GM20000 (cell line): Measurements from ENCODE around the gene CAPNS1.
"Not testable (repeated sequence)": the region's sequence is repeated elsewhere in the genome, so short reads cannot be mapped to it uniquely, and the experiment has no call there.

Experiments used
- DNase-seq: peaks from one replicate; pipeline ENCODE4 v3.0.0; 2012; ENCODE audit warnings: low spot score
- CTCF ChIP-seq: IDR thresholded peaks from 2 replicates; pipeline ENCODE4 v1.5.1; 2012; ENCODE audit warnings: mild to moderate bottlenecking, control low read depth; ENCODE audit errors: extremely low read depth, missing control alignments

Gene CAPNS1

GRCh38 chr19:36152352-36153091 lies 12.7 kb downstream of the CAPNS1 start, which contains the start of gene COX7A1:
Gene COX7A1 (minus strand): TSS chr19:36152447. CDS start chr19:36152407, 40 bp downstream.
- no peak for TF ChIP-seq CTCF
- no peak for DNase-seq

DNA sequence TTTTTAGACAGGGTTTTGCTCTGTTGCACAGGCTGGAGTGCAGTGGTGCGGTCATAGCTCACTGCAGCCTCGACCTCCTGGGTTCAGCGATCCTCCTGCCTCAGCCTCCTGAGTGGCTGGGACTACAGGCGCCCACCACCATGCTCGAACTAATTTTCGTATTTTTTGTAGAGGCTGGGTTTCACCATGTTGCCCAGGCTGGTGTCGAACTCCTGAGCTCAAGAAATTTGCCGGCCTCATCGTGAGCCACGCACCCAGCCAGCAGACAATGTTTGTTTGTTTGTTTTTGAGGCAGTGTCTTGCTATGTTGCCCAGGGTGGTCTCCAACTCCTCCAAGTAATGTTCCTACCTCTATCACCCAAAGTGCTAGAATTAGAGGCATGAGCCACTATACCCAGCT lies 13.3 kb downstream of the CAPNS1 start:
- DNase-seq: no peak
- no peak for TF ChIP-seq CTCF

DNA sequence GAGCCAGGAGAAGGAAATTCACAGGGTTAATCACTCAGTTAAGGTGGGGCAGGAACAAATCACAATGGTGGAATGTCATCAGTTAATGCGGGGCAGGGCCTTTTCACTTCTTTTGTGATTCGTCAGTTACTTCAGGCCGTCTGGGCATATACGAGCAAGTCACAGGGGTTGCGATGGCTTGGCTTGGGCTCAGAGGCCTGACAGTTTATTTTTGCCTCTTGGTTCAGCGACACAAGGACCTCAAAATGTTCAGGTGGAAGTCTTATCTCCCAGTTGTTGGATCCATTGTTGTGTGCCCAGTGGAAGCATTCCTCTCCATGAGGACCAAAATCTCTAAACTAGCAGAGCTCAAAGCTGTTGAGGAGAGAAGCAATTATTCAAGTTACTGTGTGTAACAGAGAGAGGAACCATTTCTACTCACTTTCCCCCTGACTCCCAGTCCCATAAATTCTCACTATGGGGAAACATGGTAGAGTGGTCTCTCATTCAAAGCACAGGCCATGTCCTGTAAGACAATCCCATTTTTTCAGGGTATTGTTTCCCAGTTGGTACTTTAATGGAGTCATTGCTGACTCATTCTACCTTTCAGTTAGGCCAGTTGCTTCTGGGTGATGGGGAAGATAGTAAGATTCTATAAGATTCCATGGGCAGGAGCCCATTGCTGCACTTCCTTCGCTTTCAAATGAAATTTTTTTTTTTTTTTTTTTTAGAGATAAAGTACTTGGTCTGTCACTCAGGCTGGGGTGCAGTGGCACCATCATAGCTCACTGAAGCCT lies 21.1 kb downstream of the CAPNS1 start:
- TF ChIP-seq CTCF: no peak
- no peak for DNase-seq

DNA sequence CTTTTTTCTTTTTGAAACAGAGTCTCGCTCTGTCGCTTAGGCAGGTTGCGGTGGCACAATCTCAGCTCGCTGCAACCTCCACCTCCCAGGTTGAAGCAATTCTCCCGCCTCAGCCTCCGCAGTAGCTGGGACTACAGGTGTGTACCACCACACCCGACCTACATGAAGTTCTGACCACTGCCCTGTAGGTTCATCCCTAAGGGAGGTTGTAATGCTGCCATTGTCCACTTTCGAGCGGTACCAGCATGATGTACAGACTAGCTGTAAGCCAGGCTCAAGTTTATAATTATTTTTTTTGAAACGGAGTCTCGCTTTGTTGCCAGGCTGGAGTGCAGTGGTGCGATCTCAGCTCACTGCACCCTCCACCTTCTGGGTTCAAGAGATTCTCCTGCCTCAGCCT lies 23.9 kb downstream of the CAPNS1 start:
- no peak for TF ChIP-seq CTCF
- no peak for DNase-seq

- DNase-seq: no peak
- TF ChIP-seq CTCF: no peak
These were observed 29.4 kb downstream of the CAPNS1 start for GRCh38 chr19:36169084-36169760.

DNA sequence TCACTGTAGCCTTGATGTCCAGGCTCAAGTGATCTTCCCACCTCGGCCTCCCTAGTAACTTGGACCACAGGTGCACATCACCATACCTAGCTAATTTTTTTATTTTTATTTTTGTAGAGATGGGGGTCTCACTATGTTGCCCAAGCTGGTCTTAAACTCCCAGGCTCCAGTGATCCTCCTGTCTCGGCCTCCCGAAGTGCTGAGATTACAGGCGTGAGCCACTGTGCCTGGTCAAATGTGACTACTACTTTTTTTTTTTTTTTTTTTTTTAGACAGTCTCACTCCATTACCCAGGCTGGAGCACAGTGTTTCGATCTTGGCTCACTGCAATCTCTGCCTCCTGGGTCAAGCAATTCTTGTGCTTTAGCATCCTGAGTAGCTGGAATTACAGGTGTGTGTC lies 33.0 kb downstream of the CAPNS1 start:
- no peak for DNase-seq
- TF ChIP-seq CTCF: no peak

GRCh38 chr19:36173846-36174245 lies 34.0 kb downstream of the CAPNS1 start:
- not testable (repeated sequence) for DNase-seq

DNA sequence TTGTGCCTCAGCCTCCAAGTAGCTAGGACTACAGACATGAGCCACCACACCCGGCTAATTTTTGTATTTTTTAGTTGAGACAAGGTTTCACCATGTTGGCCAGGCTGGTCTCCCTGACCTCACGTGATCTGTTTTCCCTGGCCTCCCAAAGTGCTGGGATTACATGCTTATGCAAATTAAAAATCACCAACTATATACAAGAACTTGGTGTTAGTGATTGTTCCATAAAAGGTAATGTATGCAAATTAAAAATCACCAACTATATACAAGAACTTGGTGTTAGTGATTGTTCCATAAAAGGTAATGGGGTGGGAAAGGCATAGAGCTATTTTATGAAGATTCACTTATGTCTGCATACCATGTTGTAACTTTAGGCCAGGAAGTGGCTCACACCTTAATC lies 39.2 kb downstream of the CAPNS1 start:
- not testable (repeated sequence) for DNase-seq
